K562 (cell line): ENCODE measurements around the gene TRMT44.

Experiments used
- ELF2 ChIP-seq: fragments of 250-450 bp; sonication (Bioruptor Pico); IDR thresholded peaks from 2 replicates; pipeline ENCODE4 v1.5.0; 2021; ENCODE audit warnings: mild to moderate bottlenecking
- HNRNPH1 ChIP-seq: fragments of 200-400 bp; formaldehyde crosslinking; optimal IDR thresholded peaks from 2 replicates; pipeline ENCODE3; 2017; ENCODE audit warnings: low read depth, mild to moderate bottlenecking, low read length, moderate library complexity
- NFIC ChIP-seq: fragments of 450-650 bp; IDR thresholded peaks from 2 replicates; pipeline ENCODE4 v1.6.1; 2017; ENCODE audit warnings: mild to moderate bottlenecking, inconsistent platforms

DNA sequence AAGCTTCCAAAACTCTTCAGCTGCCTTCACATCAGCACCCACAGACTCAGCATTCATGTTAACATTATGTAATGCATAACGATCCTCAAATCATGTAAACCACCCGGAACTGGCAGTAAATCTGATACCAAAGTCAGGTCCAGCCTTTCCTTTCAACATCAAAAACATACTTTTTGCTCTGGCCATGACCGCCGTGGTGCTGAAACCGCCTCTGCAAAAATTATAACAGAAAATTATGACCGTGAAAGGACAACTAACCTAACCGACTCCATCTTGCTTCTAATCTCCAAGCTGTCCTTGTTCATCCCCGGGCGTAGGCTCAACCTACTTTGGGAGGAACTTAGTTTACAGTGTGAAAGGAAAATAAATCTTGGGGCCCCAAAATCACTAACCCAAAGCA, 51.6 kb downstream of the TRMT44 start:
- TF ChIP-seq HNRNPH1 (no peak), NFIC (no peak), ELF2 (CRISPR knock-in tag) (no peak)
